ENCODE measurements around the gene ACCSL. TPM values are rescaled to one million over a fixed set of nuclear protein-coding genes. Genes with fewer than 3 reads are reported as not detected.

The ACCSL gene
- polyA plus RNA-seq, 3 donors = not detected

DNA sequence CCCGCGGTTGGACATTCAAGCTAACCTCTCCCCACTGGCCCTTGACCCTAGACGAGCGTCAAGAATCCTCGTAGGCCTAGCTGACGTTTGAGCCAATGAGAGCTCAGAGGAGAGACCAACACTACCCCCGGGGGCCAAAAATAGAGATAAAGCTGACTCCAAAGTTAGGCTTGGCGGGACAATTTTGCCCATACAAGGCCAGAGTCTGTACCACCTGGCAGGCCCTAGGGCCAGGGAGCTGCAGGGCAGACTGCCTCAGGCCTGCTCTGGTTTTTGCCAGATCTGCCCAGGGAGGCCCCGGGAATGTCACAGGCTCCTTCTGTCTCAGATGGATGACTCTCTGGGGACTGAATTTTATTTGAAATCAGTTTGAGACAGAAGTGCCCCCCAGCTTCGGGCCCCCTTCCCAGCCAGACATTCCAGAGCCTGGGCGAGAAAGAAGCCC lies 40.8 kb upstream of the ACCSL start:
- no peaks in the 10 kb centered on the region for H3K36me3 Mint-ChIP-seq
- no peaks in the 10 kb centered on the region for H3K79me2 ChIP-seq (ENCODE audit: insufficient read depth, low read length)
- intact Hi-C loops (cut with micrococcal nuclease) = no loop called here
- H3K27me3 ChIP-seq (ENCODE audit: control insufficient read depth in 2 of 2, insufficient read depth in 2 of 2, low read length in 2 of 2) = no peaks in the 10 kb centered on the region
- H3K9ac ChIP-seq (ENCODE audit: insufficient read depth, low read length, poor library complexity, severe bottlenecking) = no peak overlapping the region
- no peak overlapping the region for H2AFZ ChIP-seq (ENCODE audit: insufficient read depth, low read depth, low read length, poor library complexity, severe bottlenecking)
- no peak overlapping the region for H3K27ac ChIP-seq (ENCODE audit: low read depth in 1 of 2, low read length in 2 of 2)
- TF ChIP-seq, protein P1, sequence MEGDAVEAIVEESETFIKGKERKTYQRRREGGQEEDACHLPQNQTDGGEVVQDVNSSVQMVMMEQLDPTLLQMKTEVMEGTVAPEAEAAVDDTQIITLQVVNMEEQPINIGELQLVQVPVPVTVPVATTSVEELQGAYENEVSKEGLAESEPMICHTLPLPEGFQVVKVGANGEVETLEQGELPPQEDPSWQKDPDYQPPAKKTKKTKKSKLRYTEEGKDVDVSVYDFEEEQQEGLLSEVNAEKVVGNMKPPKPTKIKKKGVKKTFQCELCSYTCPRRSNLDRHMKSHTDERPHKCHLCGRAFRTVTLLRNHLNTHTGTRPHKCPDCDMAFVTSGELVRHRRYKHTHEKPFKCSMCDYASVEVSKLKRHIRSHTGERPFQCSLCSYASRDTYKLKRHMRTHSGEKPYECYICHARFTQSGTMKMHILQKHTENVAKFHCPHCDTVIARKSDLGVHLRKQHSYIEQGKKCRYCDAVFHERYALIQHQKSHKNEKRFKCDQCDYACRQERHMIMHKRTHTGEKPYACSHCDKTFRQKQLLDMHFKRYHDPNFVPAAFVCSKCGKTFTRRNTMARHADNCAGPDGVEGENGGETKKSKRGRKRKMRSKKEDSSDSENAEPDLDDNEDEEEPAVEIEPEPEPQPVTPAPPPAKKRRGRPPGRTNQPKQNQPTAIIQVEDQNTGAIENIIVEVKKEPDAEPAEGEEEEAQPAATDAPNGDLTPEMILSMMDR (IDR thresholded peaks at IDR 0.05) = no peak
- H3K27me3 Mint-ChIP-seq (ENCODE audit: low read depth in 3 of 3) = peaks cover 7 to 10% (median 7%) of the 10 kb centered on the region in 3 donors
- H3K36me3 ChIP-seq (replicated peaks in 1 of 2; ENCODE audit: control insufficient read depth in 1 of 2, insufficient read depth in 2 of 2, low read length in 2 of 2) = no peaks in the 10 kb centered on the region
- H3K4me3 Mint-ChIP-seq = no peak overlapping the region
- H3K4me1 ChIP-seq (ENCODE audit: control insufficient read depth in 1 of 2, insufficient read depth in 2 of 2, low read length in 2 of 2) = no peaks in the 10 kb centered on the region
- no peaks in the 10 kb centered on the region for H3K9me3 Mint-ChIP-seq
- no peaks in the 10 kb centered on the region for H4K20me1 ChIP-seq (ENCODE audit: insufficient read depth, low read length)
- no peak for DNase-seq
- WGBS (ENCODE audit: insufficient coverage) = 92% methylated on average over 6 of the region's 11 CpGs
- no peaks in the 10 kb centered on the region for H3K4me1 Mint-ChIP-seq
- no peaks in the 10 kb centered on the region for H3K9me3 ChIP-seq (replicated peaks in 1 of 2; ENCODE audit: control insufficient read depth in 1 of 2, insufficient read depth in 1 of 2, low read length in 2 of 2)
- H3K4me3 ChIP-seq (replicated peaks in 1 of 3; ENCODE audit: low read depth in 2 of 3, low read length in 3 of 3) = no peak overlapping the region
- no peak overlapping the region for H3K27ac Mint-ChIP-seq
- H3K4me2 ChIP-seq (replicated peaks; ENCODE audit: extremely low read depth, low read length, poor library complexity, severe bottlenecking) = no peak overlapping the region

DNA sequence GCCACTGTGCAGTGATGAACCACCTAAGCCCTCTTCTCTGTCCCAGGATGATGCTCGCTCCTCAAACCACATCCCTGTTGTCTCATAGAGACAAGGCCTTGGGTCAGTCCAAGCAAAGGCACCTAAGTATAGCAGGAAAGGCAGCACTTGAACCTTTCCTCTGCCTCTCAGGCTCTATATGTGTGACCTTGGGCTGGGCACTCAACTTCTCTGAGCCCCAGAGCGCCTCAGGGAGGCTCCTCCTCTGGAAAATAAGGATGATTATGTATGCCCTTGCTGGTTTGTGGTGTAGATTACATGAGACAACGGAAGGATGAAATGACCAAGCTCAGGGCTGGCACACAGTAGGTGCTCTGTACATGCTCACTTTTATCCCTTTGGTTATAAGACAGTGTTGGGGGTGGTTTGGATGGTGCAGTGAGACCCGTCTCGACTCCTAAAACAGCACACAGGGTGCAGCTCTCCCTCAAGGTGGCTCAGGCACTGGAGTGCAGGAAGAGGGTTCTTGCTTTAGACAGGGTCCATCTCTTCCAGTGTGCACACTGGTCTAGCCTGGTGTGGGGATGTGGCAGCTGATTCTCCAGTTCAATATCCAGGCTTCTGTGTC lies 40.2 kb upstream of the ACCSL start:
- TF ChIP-seq, protein P1 (IDR thresholded peaks at IDR 0.05) = no peak
- Histone ChIP-seq H3K27me3 (ENCODE audit: control insufficient read depth in 2 of 2, insufficient read depth in 2 of 2, low read length in 2 of 2) (no peaks in the 10 kb centered on the region), H3K79me2 (ENCODE audit: insufficient read depth, low read length) (no peaks in the 10 kb centered on the region), H3K4me2 (replicated peaks; ENCODE audit: extremely low read depth, low read length, poor library complexity, severe bottlenecking) (no peak overlapping the region), H3K9me3 (replicated peaks in 1 of 2; ENCODE audit: control insufficient read depth in 1 of 2, insufficient read depth in 1 of 2, low read length in 2 of 2) (no peaks in the 10 kb centered on the region), H3K4me3 (replicated peaks in 1 of 3; ENCODE audit: low read depth in 2 of 3, low read length in 3 of 3) (no peak overlapping the region), H2AFZ (ENCODE audit: insufficient read depth, low read depth, low read length, poor library complexity, severe bottlenecking) (no peak overlapping the region), H3K4me1 (ENCODE audit: control insufficient read depth in 1 of 2, insufficient read depth in 2 of 2, low read length in 2 of 2) (no peaks in the 10 kb centered on the region), H3K27ac (ENCODE audit: low read depth in 1 of 2, low read length in 2 of 2) (no peak overlapping the region), H4K20me1 (ENCODE audit: insufficient read depth, low read length) (no peaks in the 10 kb centered on the region), H3K36me3 (replicated peaks in 1 of 2; ENCODE audit: control insufficient read depth in 1 of 2, insufficient read depth in 2 of 2, low read length in 2 of 2) (no peaks in the 10 kb centered on the region), H3K9ac (ENCODE audit: insufficient read depth, low read length, poor library complexity, severe bottlenecking) (no peak overlapping the region)
- no peaks in the 10 kb centered on the region for H3K9me3 Mint-ChIP-seq
- no peaks in the 10 kb centered on the region for H3K4me1 Mint-ChIP-seq
- intact Hi-C loops (cut with micrococcal nuclease) = no loop called here
- H3K36me3 Mint-ChIP-seq = no peaks in the 10 kb centered on the region
- no peak overlapping the region for H3K27ac Mint-ChIP-seq
- peaks cover 5 to 8% (median 7%) of the 10 kb centered on the region in 3 donors for H3K27me3 Mint-ChIP-seq (ENCODE audit: low read depth in 3 of 3)
- no peak overlapping the region for H3K4me3 Mint-ChIP-seq
- WGBS (ENCODE audit: insufficient coverage) = 92% methylated on average over 4 of the region's 5 CpGs
- DNase-seq = no peak
